Stimulated activated CD4-positive, alpha-beta T cell treated with anti-CD3 and anti-CD28 coated beads, Interleukin-15, amount 100 ng/mL, for 48 hours (primary cell): Measurements from ENCODE around the gene U2AF1L4.

Experiments used
- DNase-seq, 2 donors: peaks; one replicate each; pipeline ENCODE4 v3.0.0-alpha.2; 2020; ENCODE audit warnings: low read depth in 2 of 2

U2AF1L4 gene

GRCh38 chr19:35757231-35757748, 12.1 kb upstream of the U2AF1L4 start:
- no peak for DNase-seq

- no peak for DNase-seq
Measured at GRCh38 chr19:35756377-35757230, 11.4 kb upstream of the U2AF1L4 start, which contains the start of gene HSPB6. TSS of gene HSPB6 (minus strand) at chr19:35757029. CDS start at chr19:35757008, 21 bp downstream.

GRCh38 chr19:35755550-35756376, 10.5 kb upstream of the U2AF1L4 start:
- DNase-seq = peak in 1 of 2 donors; percentile 56

GRCh38 chr19:35755131-35755549, 9.9 kb upstream of the U2AF1L4 start:
- no peak for DNase-seq

- DNase-seq = no peak
Measured at GRCh38 chr19:35754370-35755130, 9.3 kb upstream of the U2AF1L4 start.

- DNase-seq = no peak
Measured at GRCh38 chr19:35753634-35754369, 8.6 kb upstream of the U2AF1L4 start.

GRCh38 chr19:35752746-35753350, 7.6 kb upstream of the U2AF1L4 start:
- no peak for DNase-seq

GRCh38 chr19:35751839-35752745, 6.9 kb upstream of the U2AF1L4 start:
- no peak for DNase-seq

GRCh38 chr19:35750167-35750566, 4.9 kb upstream of the U2AF1L4 start:
- DNase-seq = no peak

- DNase-seq = peak; percentile 97 to 98
Measured at GRCh38 chr19:35748106-35749020, 3.1 kb upstream of the U2AF1L4 start, which contains the start of gene LIN37. TSS of gene LIN37 (plus strand) at chr19:35748576. CDS start at chr19:35748725, 149 bp downstream.

GRCh38 chr19:35746531-35746930, 1.3 kb upstream of the U2AF1L4 start:
- no peak for DNase-seq

- DNase-seq = no peak
Measured at GRCh38 chr19:35746087-35746462, 857 bp upstream of the U2AF1L4 start.

GRCh38 chr19:35744430-35745327, 539 bp downstream of the U2AF1L4 start:
- DNase-seq = peak; percentile 90 to 91

- no peak for DNase-seq
Measured at GRCh38 chr19:35743640-35744429, 1.4 kb downstream of the U2AF1L4 start.

GRCh38 chr19:35742121-35742724, 3.0 kb downstream of the U2AF1L4 start, which contains the start of gene IGFLR1:
TSS of gene IGFLR1 (minus strand) at chr19:35742452. CDS start at chr19:35741180, 1,272 bp downstream.
- DNase-seq = peak; percentile 65 to 71

- DNase-seq = no peak
Measured at GRCh38 chr19:35741203-35741515, 4.1 kb downstream of the U2AF1L4 start.
